H7 (cell line): ENCODE results near the gene RAP1GAP2. TPM values are rescaled to one million over a fixed set of nuclear protein-coding genes. Genes with fewer than 3 reads are reported as not detected.
"Not testable (repeated sequence)": the region's sequence is repeated elsewhere in the genome, so short reads cannot be mapped to it uniquely, and the experiment has no call there.

ENCODE experiments used
- DNase-seq: peaks from one replicate; pipeline ENCODE4 v3.0.0; 2012
- H3K27me3 ChIP-seq: 2 replicates; pipeline ENCODE4 v1.6.0; 2011; ENCODE audit warnings: mild to moderate bottlenecking, low read length; ENCODE audit not compliant: control insufficient read depth, insufficient read depth
- H3K36me3 ChIP-seq: replicated peaks from 2 replicates; pipeline ENCODE4 v1.5.1; 2011; ENCODE audit warnings: low read length; ENCODE audit not compliant: control insufficient read depth, insufficient read depth
- H3K4me3 ChIP-seq: 2 replicates; pipeline ENCODE4 v1.5.1; 2011; ENCODE audit warnings: low read depth, mild to moderate bottlenecking, control low read depth, low read length, moderate library complexity; ENCODE audit not compliant: insufficient read depth
- total RNA-seq: library from RNA; depleted of rRNA; stranded (reverse); fragments of >200 nt; shearing (Covaris generic); gene quantifications from 2 replicates; pipeline ENCODE4 v1.2.3, GENCODE V29; 2014

Gene RAP1GAP2
- total RNA-seq, 1 experiment from 2014 or later, result 35.5 TPM

GRCh38 chr17:2889256-2889655 is 93.0 kb downstream of the RAP1GAP2 start:
- DNase-seq, result peak; percentile 44
- no peaks in the 10 kb centered on the region for H3K36me3 ChIP-seq
- no peaks in the 10 kb centered on the region for H3K27me3 ChIP-seq
- H3K4me3 ChIP-seq, result no peak overlapping the region

DNA sequence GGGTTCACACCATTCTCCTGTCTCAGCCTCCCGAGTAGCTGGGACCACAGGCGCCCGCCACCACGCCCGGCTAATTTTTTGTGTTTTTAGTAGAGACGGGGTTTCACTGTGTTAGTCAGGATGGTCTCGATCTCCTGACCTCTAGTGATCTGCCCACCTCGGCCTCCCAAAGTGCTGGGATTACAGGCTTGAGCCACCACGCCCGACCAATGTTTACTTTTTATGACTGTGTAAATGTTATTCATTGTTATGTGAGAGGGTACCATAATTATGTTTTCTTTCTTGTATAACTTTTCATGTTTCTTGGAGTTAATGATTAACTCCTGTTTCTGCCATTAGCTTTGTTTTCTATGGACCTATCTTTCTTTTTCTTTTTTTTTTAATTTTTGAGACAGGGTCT is 94.5 kb downstream of the RAP1GAP2 start:
- not testable (repeated sequence) for H3K27me3 ChIP-seq, H3K4me3 ChIP-seq, DNase-seq, H3K36me3 ChIP-seq

GRCh38 chr17:2892305-2892971 is 96.2 kb downstream of the RAP1GAP2 start:
- Histone ChIP-seq H3K27me3 (no peaks in the 10 kb centered on the region), H3K36me3 (no peaks in the 10 kb centered on the region), H3K4me3 (no peak overlapping the region)
- DNase-seq, result no peak

DNA sequence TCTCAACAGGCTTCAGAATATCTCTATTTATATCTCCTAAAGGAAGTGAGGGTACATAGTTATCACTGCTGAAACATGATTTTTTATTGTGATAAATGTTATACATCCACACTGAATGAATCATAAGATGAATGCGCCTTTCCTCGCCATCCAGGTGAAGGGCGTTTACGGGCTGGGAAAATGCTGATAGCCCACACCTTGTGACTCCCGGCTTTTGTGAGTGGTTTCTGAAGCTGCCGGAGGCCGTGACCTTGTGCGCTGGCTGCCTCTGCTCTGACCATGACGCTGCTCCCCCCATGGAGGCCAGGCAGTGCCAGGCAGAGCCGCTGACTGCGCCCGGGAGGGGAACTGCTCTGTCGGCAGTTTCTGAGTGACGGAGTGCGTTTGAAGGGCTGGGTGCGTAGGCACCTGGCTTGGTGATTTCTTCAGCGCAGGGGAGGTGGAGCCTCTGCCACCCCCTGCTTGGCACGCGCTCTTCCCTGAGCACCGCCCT is 97.2 kb downstream of the RAP1GAP2 start:
- H3K27me3 ChIP-seq, result no peaks in the 10 kb centered on the region
- peak; percentile 69 for DNase-seq
- no peak overlapping the region for H3K4me3 ChIP-seq
- H3K36me3 ChIP-seq, result no peaks in the 10 kb centered on the region

DNA sequence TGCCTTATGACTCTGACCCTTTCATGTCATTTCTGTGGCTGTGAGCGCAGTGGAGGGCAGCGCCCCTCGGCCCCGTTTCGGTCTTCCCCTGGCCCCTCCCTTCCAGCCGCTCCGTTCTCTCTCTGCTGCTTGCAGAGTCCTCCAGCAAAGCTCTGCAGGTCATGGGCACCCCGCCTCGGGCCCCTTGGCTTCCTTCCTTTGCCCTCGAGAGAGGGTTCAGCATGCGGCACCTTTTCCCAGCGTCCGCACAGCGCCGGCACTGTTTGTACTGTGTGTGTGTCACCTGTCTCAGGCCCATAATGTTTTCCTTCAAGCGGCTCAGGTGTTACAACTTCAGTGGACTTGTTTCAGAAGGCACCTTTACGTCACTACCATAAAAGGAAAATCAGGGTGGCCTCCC is 98.5 kb downstream of the RAP1GAP2 start:
- no peak overlapping the region for H3K4me3 ChIP-seq
- H3K36me3 ChIP-seq, result no peaks in the 10 kb centered on the region; the same call in 1 of the 2 replicates
- peak; percentile 60 for DNase-seq
- no peaks in the 10 kb centered on the region for H3K27me3 ChIP-seq

DNA sequence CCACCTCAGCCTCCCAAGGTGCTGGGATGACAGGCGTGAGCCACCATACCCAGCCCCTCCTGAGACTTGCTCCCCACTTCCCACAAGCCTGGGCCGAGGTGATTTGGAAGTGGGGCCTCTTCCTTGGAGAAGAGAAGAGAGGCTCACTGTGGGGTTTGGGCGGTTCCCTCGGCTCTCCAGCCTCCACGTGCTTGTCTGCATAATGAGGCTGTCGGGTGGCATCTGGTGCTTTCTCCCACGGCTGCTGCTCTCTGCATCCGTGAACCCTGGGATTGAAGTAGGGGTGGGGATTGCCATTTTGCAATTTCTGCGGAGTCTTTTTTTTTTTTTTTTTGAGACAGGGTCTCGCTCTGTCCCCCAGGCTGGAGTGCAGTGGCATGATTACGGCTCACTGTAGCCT is 101.4 kb downstream of the RAP1GAP2 start:
- H3K4me3 ChIP-seq, result no peak overlapping the region
- H3K27me3 ChIP-seq, result no peaks in the 10 kb centered on the region
- no peak for DNase-seq
- no peaks in the 10 kb centered on the region; the same call in 1 of the 2 replicates for H3K36me3 ChIP-seq

DNA sequence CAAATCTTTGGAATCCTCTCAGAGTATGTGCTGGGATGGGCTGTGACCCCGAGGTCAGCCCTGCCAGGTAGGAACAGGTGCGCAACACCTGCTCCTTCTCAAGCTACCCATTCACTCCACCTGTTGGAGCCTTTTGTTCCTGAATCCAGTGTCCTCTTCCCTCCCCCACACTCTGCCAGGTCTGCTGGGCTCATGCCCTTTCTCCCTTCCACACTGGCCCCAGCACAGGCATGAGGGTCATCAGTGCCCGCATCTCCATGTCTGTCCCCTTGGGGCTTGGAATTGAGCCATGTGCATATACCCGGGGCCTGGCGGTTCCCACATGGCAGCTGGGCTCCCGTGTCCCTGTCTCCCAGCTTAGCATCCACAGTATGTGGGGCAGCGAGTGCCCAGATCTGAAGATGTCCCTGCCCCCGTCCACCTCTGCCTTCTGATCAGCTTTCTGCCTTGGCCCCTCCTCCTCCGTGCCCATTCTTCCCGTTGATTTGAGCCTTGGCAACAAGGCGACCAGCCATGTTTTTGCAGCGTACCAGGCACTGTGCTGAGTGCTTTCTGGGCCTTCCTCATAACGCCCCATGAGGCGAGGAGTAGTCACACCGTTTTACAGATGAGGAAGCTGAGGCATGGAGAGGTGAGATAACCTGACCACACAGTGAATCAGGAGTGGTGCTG is 102.2 kb downstream of the RAP1GAP2 start:
- Histone ChIP-seq H3K36me3 (no peaks in the 10 kb centered on the region; the same call in 1 of the 2 replicates), H3K4me3 (no peak overlapping the region), H3K27me3 (no peaks in the 10 kb centered on the region)
- peak; percentile 58 for DNase-seq

- no peak overlapping the region for H3K4me3 ChIP-seq
- H3K27me3 ChIP-seq, result no peaks in the 10 kb centered on the region
- DNase-seq, result peak; percentile 43
- H3K36me3 ChIP-seq, result no peaks in the 10 kb centered on the region; the same call in 1 of the 2 replicates
Observed at GRCh38 chr17:2899906-2900305, 103.7 kb downstream of the RAP1GAP2 start.

GRCh38 chr17:2900842-2901241 is 104.6 kb downstream of the RAP1GAP2 start:
- Histone ChIP-seq H3K36me3 (no peaks in the 10 kb centered on the region; the same call in 1 of the 2 replicates), H3K27me3 (no peaks in the 10 kb centered on the region), H3K4me3 (no peak overlapping the region)
- DNase-seq, result peak; percentile 41

- no peak for DNase-seq
- Histone ChIP-seq H3K36me3 (peaks cover 3% of the 10 kb centered on the region), H3K27me3 (no peaks in the 10 kb centered on the region), H3K4me3 (no peak overlapping the region)
Observed at GRCh38 chr17:2901582-2901981, 105.3 kb downstream of the RAP1GAP2 start.

DNA sequence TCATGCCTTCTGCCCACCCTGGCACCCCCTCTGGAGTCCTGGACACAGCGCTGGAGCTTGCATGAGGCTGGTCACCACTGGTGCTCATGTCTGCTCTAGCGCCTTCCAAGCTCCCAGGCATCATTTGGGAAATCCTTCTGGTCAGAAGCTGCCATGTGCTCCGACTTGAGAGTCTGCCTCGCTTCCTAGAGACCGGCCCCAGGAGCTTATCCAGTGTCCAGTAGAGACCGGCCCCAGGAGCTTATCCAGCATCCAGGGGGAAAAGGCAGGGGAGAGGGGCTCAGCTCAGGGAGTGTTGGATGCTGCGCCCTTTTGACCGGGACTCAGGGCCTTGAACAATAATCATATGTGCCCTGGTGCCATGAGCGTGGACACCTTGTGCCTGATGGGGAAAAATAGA is 106.3 kb downstream of the RAP1GAP2 start:
- peaks cover 3% of the 10 kb centered on the region for H3K36me3 ChIP-seq
- no peak for DNase-seq
- no peaks in the 10 kb centered on the region for H3K27me3 ChIP-seq
- H3K4me3 ChIP-seq, result no peak overlapping the region

DNA sequence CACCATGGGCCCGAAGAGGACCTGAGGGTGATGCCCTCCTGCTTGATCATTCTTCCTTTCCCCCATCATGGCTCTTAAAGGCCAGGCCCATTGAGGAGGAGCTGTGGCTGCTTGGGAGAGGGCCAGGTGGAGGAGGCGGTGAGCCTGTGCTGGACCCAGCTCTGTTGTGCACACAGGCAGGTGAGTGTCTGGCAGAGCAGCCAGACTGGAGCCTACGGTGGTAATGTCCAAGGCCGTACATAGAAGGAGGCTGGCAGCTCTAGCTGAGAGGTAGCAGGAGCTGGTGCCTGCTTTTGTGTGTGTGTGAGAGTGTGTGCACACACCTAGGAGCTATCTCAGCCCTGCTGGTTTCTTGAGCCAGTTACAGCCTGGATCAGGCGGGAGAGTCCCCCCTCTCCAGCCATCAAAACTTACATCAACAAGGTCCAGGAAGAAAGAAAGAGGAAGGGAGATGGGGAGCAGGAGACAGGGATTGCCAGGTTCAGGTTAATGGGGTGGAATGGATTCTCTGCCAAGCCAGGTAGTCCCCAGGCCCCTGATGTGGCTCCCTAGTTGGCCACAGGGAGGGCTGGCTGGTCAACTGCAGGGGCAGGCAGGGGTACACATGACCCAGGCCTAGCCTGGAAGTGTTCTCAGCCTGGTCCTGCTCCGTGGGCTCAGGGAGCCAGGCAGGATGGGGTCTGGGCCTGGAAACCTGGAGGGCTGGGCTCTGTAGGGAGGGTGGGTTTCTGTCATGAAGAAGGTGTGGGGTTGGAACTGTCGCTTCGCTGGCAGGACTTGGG is 107.1 kb downstream of the RAP1GAP2 start:
- peaks cover 3% of the 10 kb centered on the region for H3K36me3 ChIP-seq
- DNase-seq, result peak; percentile 66
- H3K27me3 ChIP-seq, result no peaks in the 10 kb centered on the region
- H3K4me3 ChIP-seq, result no peak overlapping the region

DNA sequence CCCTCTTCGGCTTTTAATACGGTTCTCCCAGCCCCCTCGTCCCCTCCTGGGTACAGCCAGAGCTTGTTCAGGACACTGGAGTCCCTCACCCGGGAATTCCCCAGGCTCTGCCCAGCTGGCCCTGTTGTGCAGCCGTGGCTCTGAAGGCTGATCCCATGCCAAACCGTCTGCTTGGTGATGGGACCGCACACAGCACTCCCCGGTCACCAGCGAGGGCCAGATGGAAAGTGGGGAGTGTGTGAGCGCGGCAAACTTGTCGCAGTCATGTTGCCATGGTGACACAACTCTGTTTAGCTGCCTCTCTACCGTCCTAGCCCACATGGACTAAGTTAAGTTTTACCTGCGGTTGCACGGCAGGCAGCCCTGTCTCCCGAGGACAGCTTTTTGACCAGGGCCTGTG is 107.9 kb downstream of the RAP1GAP2 start:
- no peak overlapping the region for H3K4me3 ChIP-seq
- peaks cover 5% of the 10 kb centered on the region for H3K36me3 ChIP-seq
- DNase-seq, result peak; percentile 77
- H3K27me3 ChIP-seq, result no peaks in the 10 kb centered on the region

DNA sequence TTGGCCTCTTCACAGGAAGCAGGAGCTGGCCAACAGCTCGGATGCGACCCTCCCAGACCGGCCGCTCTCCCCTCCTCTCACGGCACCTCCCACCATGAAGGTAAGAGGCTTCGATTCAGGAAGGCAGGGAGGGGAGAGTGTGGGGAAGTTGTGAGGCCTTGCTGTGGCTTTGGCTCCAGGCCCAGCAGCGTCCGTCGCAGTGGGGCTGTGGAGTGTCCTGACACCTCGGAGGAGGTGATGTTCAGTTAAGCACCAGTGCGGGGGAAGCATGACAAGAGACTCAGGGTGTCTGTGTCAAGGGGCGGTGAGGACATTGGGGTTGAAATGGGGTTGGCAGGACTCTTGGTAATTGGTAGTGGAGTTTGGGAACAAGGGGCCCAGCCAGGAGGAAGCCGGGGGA is 109.0 kb downstream of the RAP1GAP2 start:
- no peak for DNase-seq
- H3K27me3 ChIP-seq, result no peaks in the 10 kb centered on the region
- H3K4me3 ChIP-seq, result no peak overlapping the region
- H3K36me3 ChIP-seq, result peaks cover 5% of the 10 kb centered on the region
